Measurements from ENCODE around the gene MAD1L1.

Gene MAD1L1

DNA sequence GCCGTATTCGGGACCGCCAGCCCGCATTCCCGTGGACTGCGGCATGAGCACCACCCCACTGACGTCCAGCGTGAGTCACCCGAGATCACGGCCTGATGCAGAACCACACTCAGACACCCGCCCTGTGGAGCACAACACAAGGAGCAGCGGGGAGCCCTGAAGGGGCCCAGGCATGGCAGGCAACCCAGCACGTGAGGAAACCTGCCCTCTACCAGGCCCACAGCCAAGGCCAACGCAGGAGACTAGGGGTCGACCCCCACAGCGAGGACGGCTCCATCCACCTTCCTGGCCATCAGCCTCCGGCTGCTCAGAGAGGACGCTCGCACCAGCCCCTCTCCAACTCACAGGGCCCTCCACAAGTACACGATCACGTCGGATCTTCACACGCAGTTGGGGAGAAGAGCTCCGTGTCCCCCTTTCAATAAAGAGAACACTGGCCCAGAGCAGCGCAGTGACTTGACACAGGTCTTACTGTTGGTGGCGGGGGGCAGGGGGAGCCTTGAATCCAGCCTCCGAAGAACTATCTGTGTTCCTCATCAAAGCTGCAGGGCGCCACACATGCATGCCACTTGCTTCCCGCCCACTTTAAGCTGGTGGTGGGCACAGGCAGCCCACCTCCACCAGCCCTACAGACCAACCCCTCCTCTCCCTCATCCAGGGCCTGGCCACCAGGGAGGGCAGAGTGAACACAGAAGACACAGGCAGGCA lies 22.0 kb downstream of the MAD1L1 start:
- TF ChIP-seq, protein P1, sequence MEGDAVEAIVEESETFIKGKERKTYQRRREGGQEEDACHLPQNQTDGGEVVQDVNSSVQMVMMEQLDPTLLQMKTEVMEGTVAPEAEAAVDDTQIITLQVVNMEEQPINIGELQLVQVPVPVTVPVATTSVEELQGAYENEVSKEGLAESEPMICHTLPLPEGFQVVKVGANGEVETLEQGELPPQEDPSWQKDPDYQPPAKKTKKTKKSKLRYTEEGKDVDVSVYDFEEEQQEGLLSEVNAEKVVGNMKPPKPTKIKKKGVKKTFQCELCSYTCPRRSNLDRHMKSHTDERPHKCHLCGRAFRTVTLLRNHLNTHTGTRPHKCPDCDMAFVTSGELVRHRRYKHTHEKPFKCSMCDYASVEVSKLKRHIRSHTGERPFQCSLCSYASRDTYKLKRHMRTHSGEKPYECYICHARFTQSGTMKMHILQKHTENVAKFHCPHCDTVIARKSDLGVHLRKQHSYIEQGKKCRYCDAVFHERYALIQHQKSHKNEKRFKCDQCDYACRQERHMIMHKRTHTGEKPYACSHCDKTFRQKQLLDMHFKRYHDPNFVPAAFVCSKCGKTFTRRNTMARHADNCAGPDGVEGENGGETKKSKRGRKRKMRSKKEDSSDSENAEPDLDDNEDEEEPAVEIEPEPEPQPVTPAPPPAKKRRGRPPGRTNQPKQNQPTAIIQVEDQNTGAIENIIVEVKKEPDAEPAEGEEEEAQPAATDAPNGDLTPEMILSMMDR (IDR thresholded peaks at IDR 0.05; ENCODE audit: borderline replicate concordance, insufficient read depth, low read depth, low read length), result no peak
- no peak overlapping the region for H3K4me3 ChIP-seq (ENCODE audit: low read depth, low read length)

DNA sequence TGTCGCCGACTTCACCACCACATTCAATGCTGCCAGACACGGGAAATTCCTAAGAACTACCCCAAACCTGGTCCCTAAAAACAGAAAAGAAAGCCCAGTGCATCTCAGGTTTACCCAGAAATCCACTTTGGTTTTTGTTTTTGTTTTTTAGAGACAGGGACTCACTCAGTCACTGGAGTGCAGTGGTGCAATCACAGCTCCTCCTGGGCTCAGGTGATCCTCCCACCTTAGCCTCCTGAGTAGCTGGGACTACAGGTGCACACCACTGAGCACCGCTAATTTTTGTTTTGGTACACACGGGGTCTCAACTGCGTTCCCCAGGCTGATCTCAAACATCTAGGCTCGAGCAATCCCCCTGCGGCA lies 22.8 kb downstream of the MAD1L1 start:
- TF ChIP-seq, protein P1 (IDR thresholded peaks at IDR 0.05; ENCODE audit: borderline replicate concordance, insufficient read depth, low read depth, low read length), result no peak
- no peak overlapping the region for H3K4me3 ChIP-seq (ENCODE audit: low read depth, low read length)

DNA sequence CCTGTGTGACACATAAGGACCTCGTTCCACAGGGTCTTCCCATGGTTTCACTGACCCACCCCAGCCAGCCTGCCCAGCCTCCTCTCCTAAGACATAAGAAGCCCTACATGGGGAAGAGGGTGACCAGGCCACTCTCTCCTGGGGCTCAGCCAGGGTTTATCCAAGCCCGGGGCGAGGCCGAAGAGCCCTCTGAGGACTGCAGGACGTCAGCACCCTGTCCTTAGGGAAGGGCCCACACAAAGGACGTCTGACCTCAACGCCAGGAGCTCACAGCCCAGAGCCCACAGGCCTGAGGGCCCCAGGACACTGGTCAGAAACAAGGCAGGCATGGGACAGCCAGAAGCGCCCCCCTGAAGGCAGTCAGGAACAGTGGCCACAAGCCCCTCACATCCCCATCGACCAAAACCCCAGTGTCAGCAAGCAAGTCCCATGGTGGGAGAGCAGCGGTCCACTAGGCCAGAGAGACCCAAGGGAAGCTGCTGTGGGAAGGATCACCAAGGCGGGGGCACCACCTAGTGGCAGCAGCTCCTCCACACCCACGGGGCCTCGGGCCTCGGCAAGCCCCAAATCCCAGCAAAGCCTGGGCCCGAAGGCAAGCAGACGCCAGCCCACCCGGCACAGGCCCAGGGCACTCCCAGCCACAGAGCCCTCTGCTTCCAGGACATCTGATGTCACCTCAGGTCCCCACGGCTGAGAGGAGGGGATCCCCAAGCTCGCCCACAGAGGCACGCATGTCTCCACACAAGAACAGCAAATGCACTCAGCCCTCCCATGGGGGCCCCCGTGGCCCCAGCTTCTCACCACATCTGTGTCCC lies 23.4 kb downstream of the MAD1L1 start:
- H3K4me3 ChIP-seq (ENCODE audit: low read depth, low read length), result no peak overlapping the region
- TF ChIP-seq, protein P1 (IDR thresholded peaks at IDR 0.05; ENCODE audit: borderline replicate concordance, insufficient read depth, low read depth, low read length), result peak; percentile 89

DNA sequence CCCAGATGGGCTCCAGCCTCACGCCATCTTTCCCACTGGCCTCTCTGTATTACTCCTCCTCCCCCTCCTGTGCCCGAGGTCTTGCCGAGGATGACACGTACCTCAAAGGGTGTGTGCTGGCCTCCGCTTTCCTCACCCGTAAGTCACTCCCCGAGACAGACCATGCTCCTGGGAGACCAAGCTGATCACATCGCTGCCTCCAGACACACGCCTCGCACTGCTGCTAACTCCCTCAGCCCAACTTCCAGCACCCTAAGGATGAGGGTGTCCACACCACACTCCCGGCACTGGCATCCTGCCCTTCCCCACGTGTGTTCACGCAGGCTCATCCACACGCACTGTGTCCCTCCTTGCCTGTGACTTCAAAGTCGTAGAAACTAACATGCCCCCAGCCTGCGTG lies 24.0 kb downstream of the MAD1L1 start:
- no peak overlapping the region for H3K4me3 ChIP-seq (ENCODE audit: low read depth, low read length)
- TF ChIP-seq, protein P1 (IDR thresholded peaks at IDR 0.05; ENCODE audit: borderline replicate concordance, insufficient read depth, low read depth, low read length), result no peak

DNA sequence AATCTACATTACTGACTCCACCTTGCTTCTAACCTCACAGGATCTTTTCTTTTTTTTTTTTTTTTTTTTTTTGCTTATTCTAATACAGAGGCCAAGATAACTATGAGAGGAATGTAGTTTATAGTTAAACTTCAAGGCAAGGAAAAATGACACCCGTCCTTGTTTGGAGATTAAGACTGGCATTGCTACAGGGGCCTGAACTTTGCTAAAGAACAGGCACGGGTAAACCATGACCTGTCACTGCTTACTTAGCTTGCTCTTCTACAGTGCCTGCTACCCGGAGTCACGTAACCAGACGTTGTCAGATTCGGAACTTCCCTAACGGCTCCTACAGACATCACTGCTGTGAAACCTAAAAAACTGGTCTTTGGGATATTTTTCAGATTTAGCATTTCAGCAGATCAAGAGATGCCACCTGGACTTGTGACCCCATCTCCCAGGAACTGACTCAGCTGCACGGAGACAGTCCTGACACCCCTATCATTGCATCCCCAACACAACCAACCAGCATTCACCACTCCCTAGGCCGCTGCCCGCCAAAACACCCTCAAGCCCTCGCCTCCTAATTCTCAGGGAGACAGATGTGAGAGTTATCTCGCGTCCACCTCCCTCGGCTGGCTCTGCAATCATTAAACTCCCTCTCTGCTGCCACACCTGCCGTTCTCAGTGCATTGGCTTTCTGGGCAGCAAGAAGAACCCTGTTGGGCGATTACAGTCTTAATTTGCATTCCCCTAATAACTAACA lies 27.5 kb downstream of the MAD1L1 start:
- TF ChIP-seq, protein P1 (IDR thresholded peaks at IDR 0.05; ENCODE audit: borderline replicate concordance, insufficient read depth, low read depth, low read length), result no peak
- no peak overlapping the region for H3K4me3 ChIP-seq (ENCODE audit: low read depth, low read length)

DNA sequence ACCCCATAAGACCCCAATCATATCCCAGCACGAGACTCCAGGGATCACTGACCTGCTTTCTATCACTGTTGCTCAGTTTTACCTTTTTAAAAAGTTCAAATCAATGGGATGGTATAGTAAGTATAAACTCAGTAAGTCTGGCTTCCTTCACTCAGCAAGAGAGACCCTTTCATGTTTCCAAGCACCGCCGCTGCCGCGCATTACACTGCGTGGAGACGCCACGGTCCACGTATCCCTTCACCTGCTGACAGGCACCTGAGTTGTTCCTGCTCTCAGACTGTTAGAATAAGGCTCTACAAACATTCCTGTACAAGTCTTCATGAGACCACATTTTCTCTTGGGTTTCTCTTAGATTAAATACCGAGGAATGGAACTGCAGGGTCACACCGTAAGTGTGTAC lies 28.3 kb downstream of the MAD1L1 start:
- no peak overlapping the region for H3K4me3 ChIP-seq (ENCODE audit: low read depth, low read length)
- TF ChIP-seq, protein P1 (IDR thresholded peaks at IDR 0.05; ENCODE audit: borderline replicate concordance, insufficient read depth, low read depth, low read length), result no peak
